Fibroblast of peridontal ligament (primary cell): ENCODE data around the gene TXNIP.
A peak's percentile ranks its signal among the peaks of the same experiment; 100 is the strongest.

ENCODE experiments used
- DNase-seq: peaks from one replicate; pipeline ENCODE4 v3.0.0-alpha.2; 2010; ENCODE audit errors: extremely low read depth

The TXNIP gene

DNA sequence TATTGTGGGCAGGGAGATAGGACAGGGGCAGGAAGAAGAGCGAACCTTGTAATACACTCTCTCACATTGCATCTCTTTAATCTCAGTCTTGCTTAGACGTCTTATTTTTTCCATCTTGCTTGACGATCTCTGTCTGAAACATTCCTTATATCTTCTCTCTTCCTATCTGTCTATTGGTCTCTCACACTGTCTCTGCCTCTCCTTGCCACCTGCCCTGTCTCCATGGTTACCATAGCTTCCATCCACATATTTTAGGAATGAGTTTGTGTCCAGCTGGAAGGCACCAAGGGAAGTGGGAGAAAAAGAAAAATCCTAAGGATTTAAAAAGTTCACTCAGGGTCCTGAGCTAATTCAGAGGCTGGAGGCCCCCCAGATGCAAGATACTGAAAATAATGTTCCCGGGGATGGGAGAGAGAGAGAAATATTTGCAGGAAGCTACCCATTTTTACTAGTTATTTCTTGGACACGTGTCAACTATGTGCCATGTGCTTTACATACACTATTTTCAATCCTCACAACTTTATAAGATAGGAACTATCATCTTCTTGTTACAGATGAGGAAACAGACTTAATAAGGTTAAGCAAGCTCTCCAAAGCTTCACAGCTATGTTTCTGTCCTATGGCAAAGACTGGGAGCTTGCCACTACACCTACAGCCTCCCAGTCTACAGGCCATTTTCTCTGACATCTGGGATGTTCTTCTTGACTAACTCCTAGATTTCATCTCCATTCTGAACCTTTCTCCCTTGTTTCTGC is 32.9 kb downstream of the TXNIP start:
- peak; percentile 37 for DNase-seq

DNA sequence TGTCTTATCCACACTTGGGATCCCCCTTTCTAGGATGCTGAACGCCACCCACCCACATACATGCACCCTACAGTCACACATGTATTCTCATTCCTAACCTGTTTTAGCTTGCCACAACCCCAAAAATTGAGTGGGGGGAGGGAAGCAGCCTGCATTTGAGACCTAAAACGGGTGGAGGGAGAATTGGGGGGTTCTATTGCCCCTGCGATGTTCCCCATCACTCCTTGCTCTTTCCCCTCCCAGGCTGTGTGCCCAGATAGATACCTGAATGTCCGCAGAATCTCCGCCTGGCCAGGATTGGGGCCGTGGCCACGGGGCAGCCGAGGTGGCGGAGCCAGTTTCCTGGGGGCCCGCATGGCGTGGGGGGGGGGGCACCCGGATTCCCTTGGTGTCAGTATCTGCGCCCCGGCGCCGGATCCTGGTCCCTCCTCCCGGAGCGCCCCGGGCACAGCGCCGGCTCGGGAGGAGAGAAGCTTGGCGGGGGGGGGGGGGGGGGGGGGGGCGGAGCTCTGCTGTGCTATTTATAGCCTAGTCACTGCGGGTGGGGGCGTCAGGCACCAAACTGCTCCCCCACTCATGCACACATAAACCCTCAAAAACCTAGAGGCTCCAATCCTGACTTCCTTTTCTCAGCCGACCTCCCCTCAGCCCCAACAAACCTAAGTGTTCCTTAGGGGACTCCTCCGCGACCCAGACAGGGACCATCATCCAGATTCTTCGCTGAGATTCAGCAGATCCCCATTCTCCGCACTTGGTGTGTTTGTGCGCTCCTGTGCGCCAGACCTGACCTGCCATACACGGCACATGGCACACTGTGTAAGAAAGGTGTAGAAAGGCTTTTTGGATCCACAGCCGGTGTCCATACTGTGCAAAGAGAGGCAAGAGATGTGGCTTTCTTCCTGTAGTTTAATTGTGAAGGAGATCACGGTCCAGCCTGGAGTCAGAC is 33.9 kb downstream of the TXNIP start:
- no peak for DNase-seq

DNA sequence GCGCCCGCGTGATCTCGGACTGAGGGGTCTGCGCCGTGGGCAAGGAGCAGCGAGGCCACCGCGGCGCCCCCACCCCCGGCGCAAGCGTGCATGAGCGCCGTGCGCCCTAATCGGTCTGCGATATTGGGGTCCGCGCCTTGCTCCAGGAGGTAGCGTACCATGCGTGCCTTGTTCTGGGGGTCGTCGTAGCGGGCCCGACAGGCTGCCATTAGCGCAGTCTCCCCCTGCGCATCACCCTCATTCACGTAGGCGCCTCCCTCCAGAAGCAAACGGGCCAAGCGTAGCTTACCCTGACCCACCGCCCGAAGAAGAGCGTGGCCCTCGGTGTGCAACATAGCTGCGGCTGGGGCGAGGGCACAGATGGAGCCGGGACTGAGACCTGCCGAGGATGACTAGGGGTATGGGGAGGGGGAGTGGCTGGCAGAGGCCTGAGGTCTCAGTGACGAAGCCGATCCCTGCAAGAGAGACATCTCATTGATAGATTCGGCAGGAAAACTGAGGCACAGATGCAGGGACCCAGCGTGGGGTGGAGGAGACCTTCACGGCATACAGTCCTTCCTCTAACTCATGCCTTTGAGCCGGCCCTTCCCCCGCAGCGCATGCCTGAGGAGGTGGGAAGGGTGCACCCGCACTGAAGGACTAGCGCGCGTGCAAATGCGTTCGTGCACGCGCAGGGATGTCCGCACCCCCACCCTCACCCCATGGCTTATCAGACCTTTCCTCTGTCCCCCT is 34.8 kb downstream of the TXNIP start:
- DNase-seq: no peak

DNA sequence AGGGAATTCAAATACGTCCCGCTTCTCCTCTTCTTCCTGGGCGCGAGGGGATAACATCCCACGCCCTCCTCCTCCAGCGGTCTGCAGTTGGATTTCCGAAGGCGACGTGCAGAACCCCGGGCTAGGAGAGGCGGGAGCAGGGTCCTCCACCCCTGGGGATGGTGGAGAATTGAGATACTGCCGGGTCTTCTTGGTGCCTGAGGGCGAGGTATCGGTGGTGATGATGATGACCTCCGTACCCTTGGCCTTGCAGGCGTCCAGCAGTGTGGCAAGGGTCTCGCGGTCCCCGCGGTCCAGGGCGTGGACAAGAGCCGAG is 35.3 kb downstream of the TXNIP start:
- no peak for DNase-seq

GRCh38 chr1:145960468-145961108 is 35.8 kb downstream of the TXNIP start:
- DNase-seq: peak; percentile 24

GRCh38 chr1:145959957-145960467 is 36.4 kb downstream of the TXNIP start:
- DNase-seq: no peak

- DNase-seq: no peak
Measured at GRCh38 chr1:145959333-145959732, 37.0 kb downstream of the TXNIP start.

DNA sequence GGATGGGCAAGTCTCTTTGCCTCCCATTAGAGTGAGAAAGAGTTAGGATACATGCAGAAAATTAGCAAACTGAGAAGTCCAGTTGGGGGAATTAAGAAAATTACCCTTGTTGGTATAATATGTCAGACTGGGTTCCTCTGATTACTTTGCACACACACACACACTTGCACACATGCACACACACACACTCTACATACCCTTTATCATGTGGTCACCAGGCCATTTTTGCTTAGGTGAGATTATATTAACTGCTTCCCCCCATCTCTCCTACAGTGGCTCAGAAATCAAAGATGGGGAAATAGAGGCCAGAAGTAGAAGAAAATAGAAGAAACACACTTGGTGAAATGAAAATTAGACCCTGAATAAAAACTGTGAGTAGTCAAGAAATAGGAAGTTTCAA is 37.6 kb downstream of the TXNIP start:
- DNase-seq: no peak

DNA sequence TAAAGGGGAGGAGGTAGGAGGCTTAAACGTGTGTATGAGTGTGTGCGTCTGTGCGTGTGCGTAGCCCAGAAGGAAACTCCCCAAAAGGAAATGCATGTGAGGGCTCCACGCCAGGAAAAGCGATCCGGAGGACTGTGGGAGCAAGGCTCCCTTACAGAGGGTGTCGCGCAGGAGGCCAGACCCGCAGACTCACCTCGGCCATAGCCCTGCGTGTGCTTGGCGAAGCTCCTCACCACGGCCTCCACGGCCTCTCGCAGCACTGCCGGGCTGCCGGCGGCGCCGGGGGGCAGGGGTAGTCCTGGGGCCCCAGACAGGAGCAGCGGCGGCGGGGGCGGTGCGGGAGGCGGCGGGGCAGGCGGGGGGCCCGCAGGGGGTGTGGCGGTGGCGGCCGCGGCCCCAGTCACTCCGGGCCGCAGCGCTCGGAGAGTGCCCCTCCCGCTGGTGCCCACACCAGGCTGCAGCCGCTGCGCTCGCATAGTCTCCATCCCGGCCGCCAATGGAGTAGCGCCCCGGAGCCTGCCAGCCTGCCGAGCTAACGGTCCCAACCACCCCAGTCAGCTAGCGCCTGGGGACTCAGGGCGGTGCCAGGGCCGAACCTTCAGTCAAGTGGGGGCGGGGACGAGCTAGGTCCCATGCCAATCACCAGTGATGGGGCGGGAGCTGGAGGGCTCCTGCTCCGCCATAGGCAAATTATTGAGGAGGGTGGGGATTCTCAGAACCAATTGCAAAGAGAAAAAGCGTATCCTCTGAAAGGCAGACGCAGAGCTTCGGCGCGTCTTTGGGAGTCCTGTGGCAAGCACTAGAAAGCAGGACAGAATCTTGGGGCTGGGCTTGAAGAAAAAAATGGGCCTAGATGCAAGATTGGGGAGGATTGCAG is 38.7 kb downstream of the TXNIP start, which contains the start of gene LIX1L:
Gene LIX1L (minus strand): TSS at position 575 of the 877 bp plus-strand sequence. CDS start 90 bp downstream, at position 485.
- peak; percentile 95 for DNase-seq

- DNase-seq: peak; percentile 78
Measured at GRCh38 chr1:145956781-145957442, 39.5 kb downstream of the TXNIP start.

DNA sequence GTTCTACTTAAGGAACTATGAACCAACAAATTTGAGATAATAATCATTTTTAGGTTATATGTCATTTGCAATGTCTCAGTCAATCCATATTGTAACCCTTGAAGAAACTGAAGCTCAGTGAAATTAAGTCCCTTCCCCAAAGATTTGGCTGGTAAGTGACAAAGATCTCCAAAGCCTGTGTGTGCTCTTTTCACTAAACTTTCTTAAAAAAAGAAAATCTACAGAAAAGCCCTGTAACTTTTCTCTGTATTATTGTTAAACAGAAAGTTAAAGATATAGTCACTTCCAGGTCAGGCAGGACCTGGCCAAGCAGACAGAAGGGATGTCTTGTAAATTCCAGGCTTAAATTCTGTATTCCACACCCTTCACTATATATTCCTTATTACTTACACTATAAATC is 40.0 kb downstream of the TXNIP start:
- DNase-seq: no peak

GRCh38 chr1:145955436-145955835 is 40.9 kb downstream of the TXNIP start:
- DNase-seq: peak; percentile 86

DNA sequence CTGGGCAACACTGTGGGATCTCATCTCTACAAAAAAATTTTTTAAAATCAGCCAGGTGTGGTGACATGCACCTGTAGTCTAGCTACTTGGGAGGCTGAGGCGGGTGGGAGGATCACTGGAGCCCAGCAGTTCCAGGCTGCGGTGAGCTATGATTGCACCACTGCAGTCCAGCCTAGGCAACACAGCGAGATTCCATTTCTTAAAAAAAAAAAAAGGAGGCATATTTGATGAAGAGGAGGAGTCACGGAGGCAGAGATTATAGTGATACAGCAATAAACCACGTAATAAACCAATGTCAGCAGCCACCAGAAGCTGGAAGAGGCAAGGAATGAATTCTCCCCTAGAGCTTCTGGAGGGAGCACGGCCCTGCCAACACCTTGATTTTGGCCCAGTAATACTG is 42.5 kb downstream of the TXNIP start:
- no peak for DNase-seq

DNA sequence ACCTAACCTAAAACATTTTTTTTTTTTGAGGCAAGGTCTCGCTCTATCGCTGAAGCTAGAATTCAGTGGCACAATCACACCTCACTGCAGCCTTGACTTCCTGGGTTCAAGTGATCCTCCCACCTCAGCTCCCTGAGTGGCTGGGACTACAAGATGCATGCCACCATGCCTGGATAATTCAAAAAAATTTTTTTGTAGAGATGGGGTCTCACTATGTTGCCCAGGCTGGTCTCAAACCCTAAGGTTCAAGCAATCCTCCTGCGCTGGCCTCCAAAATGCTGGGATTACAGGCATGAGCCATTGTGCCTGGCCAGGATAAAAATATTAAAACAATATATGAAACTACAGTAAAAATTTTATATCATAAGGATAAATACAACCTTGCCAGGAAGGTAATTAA is 43.5 kb downstream of the TXNIP start:
- DNase-seq: no peak

- no peak for DNase-seq
Measured at GRCh38 chr1:145951526-145951925, 44.9 kb downstream of the TXNIP start.

- DNase-seq: no peak
Measured at GRCh38 chr1:145949219-145949618, 47.2 kb downstream of the TXNIP start.

- no peak for DNase-seq
Measured at GRCh38 chr1:145947551-145947950, 48.8 kb downstream of the TXNIP start.

GRCh38 chr1:145946477-145946986 is 49.8 kb downstream of the TXNIP start:
- no peak for DNase-seq

GRCh38 chr1:145944532-145944931 is 51.8 kb downstream of the TXNIP start:
- no peak for DNase-seq

DNA sequence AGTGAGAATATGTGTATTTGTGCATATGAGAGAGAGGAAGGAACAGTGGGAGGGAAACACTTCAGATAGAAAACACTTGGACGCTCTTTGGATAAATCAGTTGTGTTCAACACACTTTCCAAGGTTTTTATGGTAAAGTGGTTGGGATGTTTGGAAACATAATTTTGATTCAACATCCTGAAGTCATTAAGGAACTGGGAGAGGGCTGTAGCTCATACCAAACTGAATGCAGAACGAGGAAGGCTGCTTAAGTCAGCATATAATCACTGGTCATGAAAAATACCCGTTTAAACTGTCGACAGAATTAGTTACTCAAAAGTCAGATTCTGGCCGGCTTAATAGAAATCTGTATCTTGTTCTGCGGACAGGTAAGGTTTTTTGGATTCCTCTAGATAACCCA is 53.5 kb downstream of the TXNIP start:
- DNase-seq: peak; percentile 79
